Astrocyte (in vitro differentiated cells and primary cell): Measurements from ENCODE around the gene FAM13C. TPM values are rescaled to one million over a fixed set of nuclear protein-coding genes. Genes with fewer than 3 reads are reported as not detected.

Experiments
- DNase-seq: peaks from one replicate; pipeline ENCODE4 v3.0.0-alpha.2; 2010; ENCODE audit warnings: low read depth
- FAIRE-seq: peaks from 2 replicates; lab custom pipeline; 2011; peaks lifted over from hg19 to GRCh38; lab: Jason Lieb, UNC
- H2AFZ ChIP-seq: 2 replicates; pipeline ENCODE4 v1.6.0; 2012; ENCODE audit warnings: low read depth, low read length, inconsistent platforms
- H3K27ac ChIP-seq: 2 replicates; pipeline ENCODE4 v1.5.1; 2011; ENCODE audit warnings: low read depth, low read length, inconsistent platforms
- H3K27me3 ChIP-seq: 2 replicates; pipeline ENCODE4 v1.6.0; 2011; ENCODE audit warnings: low read length, inconsistent platforms; ENCODE audit not compliant: insufficient read depth
- H3K36me3 ChIP-seq: 2 replicates; pipeline ENCODE4 v1.5.1; 2011; ENCODE audit warnings: low read length, inconsistent platforms; ENCODE audit not compliant: insufficient read depth
- H3K4me1 ChIP-seq: 2 replicates; pipeline ENCODE4 v1.5.1; 2011; ENCODE audit warnings: low read length, inconsistent platforms; ENCODE audit not compliant: insufficient read depth
- H3K4me2 ChIP-seq: 2 replicates; pipeline ENCODE4 v1.6.0; 2012; ENCODE audit warnings: low read length, inconsistent platforms
- H3K4me3 ChIP-seq: 2 replicates; pipeline ENCODE4 v1.5.1; 2011; ENCODE audit warnings: low read depth, mild to moderate bottlenecking, low read length, inconsistent platforms; ENCODE audit not compliant: insufficient read depth
- H3K79me2 ChIP-seq: 2 replicates; pipeline ENCODE4 v1.6.0; 2012; ENCODE audit warnings: mild to moderate bottlenecking, low read length, inconsistent platforms; ENCODE audit not compliant: insufficient read depth
- H3K9ac ChIP-seq: 2 replicates; pipeline ENCODE4 v1.6.0; 2012; ENCODE audit warnings: mild to moderate bottlenecking, low read length, inconsistent platforms
- H3K9me3 ChIP-seq: 2 replicates; pipeline ENCODE4 v1.5.1; 2012; ENCODE audit warnings: low read depth, mild to moderate bottlenecking, low read length, inconsistent platforms; ENCODE audit not compliant: insufficient read depth
- H4K20me1 ChIP-seq: 2 replicates; pipeline ENCODE4 v1.6.0; 2012; ENCODE audit warnings: low read length, inconsistent platforms; ENCODE audit not compliant: insufficient read depth
- H3K27ac Mint-ChIP-seq: one replicate; pipeline ENCODE4 v1.8.0; 2021; ENCODE audit warnings: mild to moderate bottlenecking, mixed read lengths; ENCODE audit not compliant: unreplicated experiment
- H3K27me3 Mint-ChIP-seq: one replicate; pipeline ENCODE4 v1.8.0; 2021; ENCODE audit warnings: low read depth, mixed read lengths; ENCODE audit not compliant: unreplicated experiment
- H3K36me3 Mint-ChIP-seq: one replicate; pipeline ENCODE4 v1.8.0; 2021; ENCODE audit warnings: low read depth, mixed read lengths; ENCODE audit not compliant: unreplicated experiment
- H3K4me1 Mint-ChIP-seq: one replicate; pipeline ENCODE4 v1.8.0; 2021; ENCODE audit warnings: low read depth, mixed read lengths; ENCODE audit not compliant: unreplicated experiment
- H3K4me3 Mint-ChIP-seq: one replicate; pipeline ENCODE4 v1.8.0; 2021; ENCODE audit warnings: mild to moderate bottlenecking, moderate library complexity, mixed read lengths; ENCODE audit not compliant: unreplicated experiment
- H3K9me3 Mint-ChIP-seq: one replicate; pipeline ENCODE4 v1.8.0; 2021; ENCODE audit warnings: mild to moderate bottlenecking, mixed read lengths; ENCODE audit not compliant: unreplicated experiment
- EZH2 ChIP-seq: IDR thresholded peaks from 2 replicates; pipeline ENCODE4 v1.6.1; 2012; ENCODE audit warnings: mild to moderate bottlenecking, low read length, inconsistent platforms; ENCODE audit not compliant: insufficient read depth
- total RNA-seq: library from RNA; stranded (reverse); gene quantifications from 2 replicates; pipeline ENCODE4 v1.2.1, GENCODE V29; 2021
- TF ChIP-seq, protein P1 (sequence below): IDR thresholded peaks from 2 replicates; pipeline ENCODE4 v1.5.1; 2011; ENCODE audit warnings: low read depth, mild to moderate bottlenecking, inconsistent platforms, low read length, moderate library complexity; ENCODE audit not compliant: insufficient read depth

FAM13C gene
- total RNA-seq, 1 donor from 2014 or later, result 8.7 TPM

DNA sequence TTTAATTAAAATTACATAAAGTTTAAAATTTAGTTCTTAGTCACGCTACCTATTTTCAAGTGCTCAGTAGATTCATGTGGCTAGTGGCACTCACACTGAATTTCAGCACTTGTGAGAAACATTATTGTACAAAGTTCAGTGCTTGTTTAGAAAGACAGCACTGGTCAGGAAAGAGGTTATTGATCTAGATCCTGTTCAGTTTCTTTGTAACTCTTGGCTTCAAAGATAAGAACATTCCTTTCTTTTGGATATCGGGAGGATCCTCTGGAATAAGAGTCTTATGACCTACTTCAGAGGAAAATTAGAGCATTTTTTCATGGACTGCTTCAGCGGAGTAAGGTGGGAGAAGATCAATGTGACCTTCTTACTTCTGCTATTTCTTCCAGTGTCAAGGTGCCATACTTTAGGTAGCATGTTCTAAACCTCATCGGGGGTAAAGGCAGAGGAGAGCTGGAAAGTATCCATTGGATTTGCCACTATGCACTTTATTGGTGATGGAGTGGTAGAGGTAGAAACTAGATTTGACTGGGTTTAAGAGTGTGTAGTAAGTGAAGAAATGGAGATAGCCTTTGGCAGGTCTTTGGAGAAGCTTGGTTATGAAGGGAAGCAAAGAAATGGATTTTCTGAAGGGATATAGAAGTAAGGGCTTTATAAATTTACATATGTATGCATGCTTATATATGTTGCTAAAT, 146.0 kb downstream of the FAM13C start:
- Histone ChIP-seq H3K4me3 (no peak overlapping the region), H3K4me1 (no peaks in the 10 kb centered on the region), H3K27ac (no peak overlapping the region), H3K9ac (no peak overlapping the region), H3K27me3 (peaks cover 2% of the 10 kb centered on the region), H3K9me3 (no peaks in the 10 kb centered on the region), H2AFZ (no peak overlapping the region), H3K36me3 (no peaks in the 10 kb centered on the region), H4K20me1 (no peaks in the 10 kb centered on the region), H3K4me2 (no peak overlapping the region), H3K79me2 (no peaks in the 10 kb centered on the region)
- DNase-seq, result no peak
- no peak for FAIRE-seq
- no peak overlapping the region for H3K27ac Mint-ChIP-seq
- no peaks in the 10 kb centered on the region for H3K27me3 Mint-ChIP-seq
- H3K4me3 Mint-ChIP-seq, result no peak overlapping the region
- H3K4me1 Mint-ChIP-seq, result no peaks in the 10 kb centered on the region
- no peaks in the 10 kb centered on the region for H3K36me3 Mint-ChIP-seq
- TF ChIP-seq, protein P1, sequence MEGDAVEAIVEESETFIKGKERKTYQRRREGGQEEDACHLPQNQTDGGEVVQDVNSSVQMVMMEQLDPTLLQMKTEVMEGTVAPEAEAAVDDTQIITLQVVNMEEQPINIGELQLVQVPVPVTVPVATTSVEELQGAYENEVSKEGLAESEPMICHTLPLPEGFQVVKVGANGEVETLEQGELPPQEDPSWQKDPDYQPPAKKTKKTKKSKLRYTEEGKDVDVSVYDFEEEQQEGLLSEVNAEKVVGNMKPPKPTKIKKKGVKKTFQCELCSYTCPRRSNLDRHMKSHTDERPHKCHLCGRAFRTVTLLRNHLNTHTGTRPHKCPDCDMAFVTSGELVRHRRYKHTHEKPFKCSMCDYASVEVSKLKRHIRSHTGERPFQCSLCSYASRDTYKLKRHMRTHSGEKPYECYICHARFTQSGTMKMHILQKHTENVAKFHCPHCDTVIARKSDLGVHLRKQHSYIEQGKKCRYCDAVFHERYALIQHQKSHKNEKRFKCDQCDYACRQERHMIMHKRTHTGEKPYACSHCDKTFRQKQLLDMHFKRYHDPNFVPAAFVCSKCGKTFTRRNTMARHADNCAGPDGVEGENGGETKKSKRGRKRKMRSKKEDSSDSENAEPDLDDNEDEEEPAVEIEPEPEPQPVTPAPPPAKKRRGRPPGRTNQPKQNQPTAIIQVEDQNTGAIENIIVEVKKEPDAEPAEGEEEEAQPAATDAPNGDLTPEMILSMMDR, result no peak
- TF ChIP-seq EZH2, result no peak
- H3K9me3 Mint-ChIP-seq, result no peaks in the 10 kb centered on the region

DNA sequence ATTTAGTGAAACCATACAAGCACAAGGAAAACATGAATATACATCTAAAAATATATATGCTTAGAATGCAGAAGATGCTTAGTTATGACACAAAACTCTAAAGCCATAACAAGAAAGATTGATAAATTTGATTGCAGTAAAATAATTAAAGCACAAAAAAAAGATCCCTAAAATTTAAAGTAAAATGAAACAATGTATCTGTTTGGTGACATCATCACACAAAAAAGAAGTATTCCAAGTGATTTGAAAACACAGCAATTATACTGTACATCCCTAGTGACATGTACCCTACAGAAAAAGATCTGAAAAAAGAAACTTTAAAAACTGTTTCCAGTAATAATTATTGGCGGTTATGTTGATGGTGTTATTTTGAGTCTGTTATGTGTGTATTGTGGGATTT, 148.2 kb downstream of the FAM13C start:
- FAIRE-seq, result no peak
- H3K79me2 ChIP-seq, result no peaks in the 10 kb centered on the region

More for the DNA sequence above, 148.2 kb downstream of the FAM13C start:
- no peaks in the 10 kb centered on the region for H3K36me3 ChIP-seq
- no peaks in the 10 kb centered on the region for H3K4me1 Mint-ChIP-seq
- H3K4me1 ChIP-seq, result no peaks in the 10 kb centered on the region
- TF ChIP-seq, protein P1, result no peak
- no peak for TF ChIP-seq EZH2
- no peak overlapping the region for H3K27ac ChIP-seq
- DNase-seq, result no peak
- H4K20me1 ChIP-seq, result no peaks in the 10 kb centered on the region
- no peak overlapping the region for H3K4me3 ChIP-seq
- H3K36me3 Mint-ChIP-seq, result no peaks in the 10 kb centered on the region
- H3K9me3 ChIP-seq, result no peaks in the 10 kb centered on the region
- H3K4me2 ChIP-seq, result no peak overlapping the region
- H3K9ac ChIP-seq, result no peak overlapping the region
- no peak overlapping the region for H3K27ac Mint-ChIP-seq
- no peaks in the 10 kb centered on the region for H3K27me3 Mint-ChIP-seq
- H3K27me3 ChIP-seq, result peaks cover 2% of the 10 kb centered on the region
- no peak overlapping the region for H3K4me3 Mint-ChIP-seq
- no peak overlapping the region for H2AFZ ChIP-seq
- H3K9me3 Mint-ChIP-seq, result peaks cover 1% of the 10 kb centered on the region
